Tibial nerve (tissue), 4 donors: ENCODE measurements around the gene CCNT2. TPM values are rescaled to one million over a fixed set of nuclear protein-coding genes. Genes with fewer than 3 reads are reported as not detected.
"Not testable (repeated sequence)": the region's sequence is repeated elsewhere in the genome, so short reads cannot be mapped to it uniquely, and the experiment has no call there.

ENCODE experiments used
- DNase-seq, 2 donors: peaks; one replicate each; pipeline ENCODE4 v3.0.0-alpha.2; 2019; ENCODE audit warnings: low spot score in 2 of 2
- H3K27ac ChIP-seq, 4 donors: fragments of 200-600 bp; sonication (generic) in 3 of 4; one replicate each; pipeline ENCODE4 v1.5.1; 2017 to 2019; ENCODE audit warnings: mild to moderate bottlenecking in 1 of 4
- H3K27me3 ChIP-seq, 2 donors: fragments of 200-600 bp; sonication (generic) in 1 of 2; one replicate each; pipeline versions ENCODE4 v1.5.1 to v1.6.0; 2017 to 2019
- H3K36me3 ChIP-seq, 3 donors: fragments of 200-600 bp; sonication (generic); one replicate each; pipeline ENCODE4 v1.5.1; 2018 to 2019
- H3K4me1 ChIP-seq, 4 donors: fragments of 200-600 bp; sonication (generic) in 3 of 4; one replicate each; pipeline ENCODE4 v1.5.1; 2017 to 2019
- H3K4me3 ChIP-seq, 4 donors: fragments of 200-600 bp; sonication (generic) in 3 of 4; one replicate each; pipeline ENCODE4 v1.5.1; 2017 to 2019; ENCODE audit warnings: mild to moderate bottlenecking in 1 of 4, moderate library complexity in 1 of 4
- H3K9me3 ChIP-seq, 4 donors: fragments of 200-600 bp; sonication (generic) in 3 of 4; one replicate each; pipeline ENCODE4 v1.5.1; 2017 to 2019
- CTCF ChIP-seq, 5 experiments: fragments of 200-600 bp in 3 of 5; fragments of 450-650 bp in 2 of 5; sonication (generic) in 3 of 5; IDR thresholded peaks; one replicate each; pipeline ENCODE4 v1.5.1; 2016 to 2019; ENCODE audit warnings: antibody characterized with exemption in 5 of 5, mild to moderate bottlenecking in 3 of 5, moderate library complexity in 2 of 5
- EP300 ChIP-seq, 2 donors: sonication (generic); formaldehyde crosslinking; IDR thresholded peaks; one replicate each; pipeline ENCODE4 v1.6.1; 2017; ENCODE audit warnings: antibody characterized with exemption in 2 of 2, mild to moderate bottlenecking in 1 of 2
- POLR2A ChIP-seq, 2 donors: fragments of 450-650 bp; IDR thresholded peaks; one replicate each; pipeline ENCODE4 v1.6.1; 2017; ENCODE audit warnings: antibody characterized with exemption in 2 of 2, mild to moderate bottlenecking in 2 of 2, moderate library complexity in 2 of 2
- WGBS, 2 donors: methylation state at CpG; one replicate each; pipeline ENCODE4 v1.1.5; 2018; 5-methylcytosine and 5-hydroxymethylcytosine counted together
- total RNA-seq, 4 donors: library from RNA; depleted of rRNA; stranded (reverse); fragments of >200 nt; gene quantifications; one replicate each; pipeline ENCODE4 v1.1.0, GENCODE V29; 2016

CCNT2 gene
- total RNA-seq, 4 donors from 2014 or later, result 29.7 to 45.4 (median 31.9) TPM

DNA sequence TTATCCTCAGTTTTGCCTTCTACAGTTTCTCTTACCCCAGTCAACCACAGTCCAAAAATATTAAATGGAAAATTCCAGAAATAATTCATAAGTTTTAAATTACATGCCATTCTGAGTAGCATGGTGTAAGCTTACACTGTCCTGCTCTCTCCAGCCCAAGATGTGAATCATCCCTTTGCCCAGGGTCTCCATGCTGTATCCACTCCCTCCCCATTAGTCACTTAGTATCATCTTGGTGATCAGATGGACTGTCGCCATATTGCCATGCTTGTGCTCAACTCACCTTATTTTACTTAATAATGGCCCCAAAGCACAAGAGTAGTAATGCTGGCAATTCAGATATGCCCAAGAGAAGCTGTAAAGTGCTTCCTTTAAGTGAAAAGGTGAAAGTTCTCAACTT, 18.5 kb upstream of the CCNT2 start:
- no peaks in the 10 kb centered on the region for H3K9me3 ChIP-seq
- H3K36me3 ChIP-seq, result no peaks in the 10 kb centered on the region
- no peaks in the 10 kb centered on the region for H3K27me3 ChIP-seq
- TF ChIP-seq CTCF (IDR thresholded peaks at IDR 0.05) (no peak), POLR2A (IDR thresholded peaks at IDR 0.05) (no peak), EP300 (IDR thresholded peaks at IDR 0.05) (no peak)
- H3K27ac ChIP-seq, result no peak overlapping the region
- DNase-seq, result no peak
- WGBS, 2 donors, result 92 to 98% methylated on average over 1 of the region's 1 CpG
- no peaks in the 10 kb centered on the region for H3K4me1 ChIP-seq
- H3K4me3 ChIP-seq, result no peak overlapping the region

- not testable (repeated sequence) for DNase-seq, H3K4me1 ChIP-seq, H3K9me3 ChIP-seq, H3K4me3 ChIP-seq, H3K36me3 ChIP-seq, H3K27me3 ChIP-seq, H3K27ac ChIP-seq
- 92% methylated on average over 13 of the region's 13 CpGs for WGBS, 2 donors
Observed at GRCh38 chr2:134903701-134904100, 14.9 kb upstream of the CCNT2 start.

- H3K36me3 ChIP-seq, result no peaks in the 10 kb centered on the region
- peaks cover 0 to 6% (median 0%) of the 10 kb centered on the region in 4 donors for H3K9me3 ChIP-seq
- H3K27me3 ChIP-seq, result no peaks in the 10 kb centered on the region
- H3K27ac ChIP-seq, result no peak overlapping the region
- no peak for DNase-seq
- no peaks in the 10 kb centered on the region for H3K4me1 ChIP-seq
- H3K4me3 ChIP-seq, result no peak overlapping the region
- WGBS, 2 donors, result 94% methylated on average over 2 of the region's 2 CpGs
- no peak for TF ChIP-seq POLR2A (IDR thresholded peaks at IDR 0.05)
- no peak for TF ChIP-seq CTCF (IDR thresholded peaks at IDR 0.05)
- TF ChIP-seq EP300 (IDR thresholded peaks at IDR 0.05), result no peak
Observed at GRCh38 chr2:134905168-134905567, 13.5 kb upstream of the CCNT2 start.

DNA sequence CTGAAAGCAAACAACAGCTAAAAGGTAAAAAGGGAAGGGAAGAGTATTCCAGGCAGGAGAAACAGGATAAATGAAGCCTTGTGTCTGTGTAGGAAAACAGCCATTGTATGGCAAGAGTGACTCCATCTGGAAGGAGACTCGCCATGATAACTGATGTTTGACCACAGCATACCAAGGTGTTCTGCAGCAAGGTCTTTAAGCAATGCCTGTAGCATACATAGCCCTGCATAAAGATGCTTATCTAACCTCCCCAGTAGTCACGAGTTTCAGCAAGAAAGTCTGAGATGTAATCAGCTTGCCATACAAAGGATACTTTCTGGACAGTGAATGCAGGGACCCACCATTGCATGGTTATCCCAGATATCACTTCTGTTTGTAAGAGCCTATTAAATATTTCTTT, 11.9 kb upstream of the CCNT2 start:
- H3K36me3 ChIP-seq, result no peaks in the 10 kb centered on the region
- no peak overlapping the region for H3K27ac ChIP-seq
- 67 to 68% methylated on average over 2 of the region's 2 CpGs for WGBS, 2 donors
- DNase-seq, result no peak
- H3K4me3 ChIP-seq, result no peak overlapping the region
- H3K4me1 ChIP-seq, result no peaks in the 10 kb centered on the region
- peaks cover 0 to 6% (median 0%) of the 10 kb centered on the region in 4 donors for H3K9me3 ChIP-seq
- TF ChIP-seq EP300 (IDR thresholded peaks at IDR 0.05) (no peak), POLR2A (IDR thresholded peaks at IDR 0.05) (no peak), CTCF (IDR thresholded peaks at IDR 0.05) (no peak)
- H3K27me3 ChIP-seq, result no peaks in the 10 kb centered on the region

GRCh38 chr2:134907441-134908116, 11.0 kb upstream of the CCNT2 start:
- not testable (repeated sequence) for H3K27ac ChIP-seq, H3K36me3 ChIP-seq, H3K4me1 ChIP-seq, H3K4me3 ChIP-seq, H3K9me3 ChIP-seq, DNase-seq, H3K27me3 ChIP-seq
- WGBS, 2 donors, result 66 to 93% methylated on average over 1 of the region's 1 CpG

DNA sequence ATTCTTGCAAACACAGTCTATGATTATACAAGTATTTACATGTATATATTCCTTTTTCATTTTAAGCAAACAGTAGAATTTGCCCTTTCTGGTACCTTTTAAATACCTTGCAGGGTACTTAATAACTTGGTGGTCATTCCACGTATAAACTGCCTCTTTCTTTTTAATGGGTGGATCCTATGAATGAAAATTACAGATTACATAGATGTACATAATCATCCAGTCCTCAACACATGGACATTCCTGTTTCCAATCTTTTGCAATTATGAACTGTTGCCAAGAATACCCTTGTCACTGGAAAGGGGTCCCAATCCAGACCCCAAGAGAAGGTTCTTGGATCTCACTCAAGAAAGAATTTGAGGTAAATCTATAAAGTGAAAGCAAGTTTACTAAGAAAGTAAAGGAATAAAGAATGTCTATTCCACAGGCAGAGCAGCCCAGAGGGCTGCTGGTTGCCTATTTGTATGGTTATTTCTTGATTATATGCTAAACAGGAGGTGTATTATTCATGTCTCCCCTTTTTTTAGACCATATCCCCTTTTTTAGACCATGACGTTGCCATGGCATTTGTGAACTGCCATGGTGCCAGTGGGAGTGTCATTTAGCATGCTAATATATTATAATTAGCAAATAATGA, 7.7 kb upstream of the CCNT2 start:
- no peaks in the 10 kb centered on the region for H3K27me3 ChIP-seq
- TF ChIP-seq EP300 (IDR thresholded peaks at IDR 0.05) (no peak), POLR2A (IDR thresholded peaks at IDR 0.05) (no peak), CTCF (IDR thresholded peaks at IDR 0.05) (no peak)
- DNase-seq, result no peak
- H3K4me3 ChIP-seq, result no peak overlapping the region
- H3K36me3 ChIP-seq, result no peaks in the 10 kb centered on the region
- no peaks in the 10 kb centered on the region for H3K4me1 ChIP-seq
- 73 to 82% methylated on average over 2 of the region's 2 CpGs for WGBS, 2 donors
- peaks cover 0 to 10% (median 1%) of the 10 kb centered on the region in 4 donors for H3K9me3 ChIP-seq
- no peak overlapping the region for H3K27ac ChIP-seq
